ENCODE results near the gene MMD. TPM values are rescaled to one million over a fixed set of nuclear protein-coding genes. Genes with fewer than 3 reads are reported as not detected.
A peak's percentile ranks its signal among the peaks of the same experiment; 100 is the strongest.

The MMD gene
- total RNA-seq, 6 experiments from 2014 or later, result 2.8 to 17.2 (median 12.4) TPM

DNA sequence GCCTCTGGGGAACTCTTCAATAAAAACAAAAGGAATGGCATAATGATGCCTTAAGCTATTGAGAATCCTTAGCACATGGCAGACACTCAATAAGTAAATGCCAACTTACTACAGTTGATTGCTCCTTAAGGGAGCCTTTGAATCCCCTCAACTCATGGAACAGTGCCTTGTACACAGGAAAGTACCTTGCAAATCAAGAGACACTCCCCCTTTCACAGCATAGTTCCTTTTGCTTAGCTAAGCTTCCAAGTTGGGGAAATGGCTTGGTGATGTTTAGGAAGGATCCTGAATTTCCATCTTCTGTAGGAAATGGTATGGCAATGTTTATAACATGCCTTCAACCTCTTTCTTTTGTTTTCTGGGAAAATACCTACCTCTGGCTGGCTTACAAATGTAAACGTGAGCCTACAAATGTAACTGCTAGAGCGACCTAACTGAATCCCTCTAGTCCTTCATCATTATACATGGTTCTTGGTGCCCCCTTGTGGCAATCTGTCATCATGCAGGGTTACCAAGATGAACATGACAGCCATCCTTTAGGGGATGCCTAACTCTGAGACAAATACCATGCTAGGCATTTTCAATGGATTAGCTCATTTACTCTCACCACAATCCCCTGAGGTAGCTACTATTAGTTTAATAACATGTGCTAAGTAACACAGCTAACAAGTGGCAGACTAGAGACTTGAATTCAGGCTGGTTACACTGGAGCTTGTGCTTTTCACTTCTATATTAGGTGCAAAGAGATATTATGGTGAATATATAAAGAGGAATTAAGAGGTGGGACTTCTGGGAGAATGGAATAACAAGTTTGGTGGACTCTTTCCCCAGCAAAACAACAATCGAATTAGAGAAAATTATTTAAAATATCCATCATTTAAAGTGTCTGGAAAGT lies 65.0 kb downstream of the MMD start:
- Histone ChIP-seq H3K4me1 (no peaks in the 10 kb centered on the region), H3K4me3 (no peak overlapping the region), H3K36me3 (no peaks in the 10 kb centered on the region), H3K9me3 (no peaks in the 10 kb centered on the region), H3K27ac (no peak overlapping the region), H3K27me3 (no peaks in the 10 kb centered on the region)
- 16% methylated on average over 3 of the region's 3 CpGs for WGBS (ENCODE audit: insufficient coverage, low coverage, low lambda C conversion rate, missing lambda C conversion rate)
- ATAC-seq (peak; percentile 90 to 96 (median 94)), DNase-seq (peak in 2 of 3 donors; percentile 58 to 75)
- intact Hi-C loops (cut with DNase I), result loop anchor here in 1 of 2 donors (10.0 kb wide), 1 partner anchor 362 kb away; no protein-coding TSS in a partner anchor
- TF ChIP-seq, protein P1, sequence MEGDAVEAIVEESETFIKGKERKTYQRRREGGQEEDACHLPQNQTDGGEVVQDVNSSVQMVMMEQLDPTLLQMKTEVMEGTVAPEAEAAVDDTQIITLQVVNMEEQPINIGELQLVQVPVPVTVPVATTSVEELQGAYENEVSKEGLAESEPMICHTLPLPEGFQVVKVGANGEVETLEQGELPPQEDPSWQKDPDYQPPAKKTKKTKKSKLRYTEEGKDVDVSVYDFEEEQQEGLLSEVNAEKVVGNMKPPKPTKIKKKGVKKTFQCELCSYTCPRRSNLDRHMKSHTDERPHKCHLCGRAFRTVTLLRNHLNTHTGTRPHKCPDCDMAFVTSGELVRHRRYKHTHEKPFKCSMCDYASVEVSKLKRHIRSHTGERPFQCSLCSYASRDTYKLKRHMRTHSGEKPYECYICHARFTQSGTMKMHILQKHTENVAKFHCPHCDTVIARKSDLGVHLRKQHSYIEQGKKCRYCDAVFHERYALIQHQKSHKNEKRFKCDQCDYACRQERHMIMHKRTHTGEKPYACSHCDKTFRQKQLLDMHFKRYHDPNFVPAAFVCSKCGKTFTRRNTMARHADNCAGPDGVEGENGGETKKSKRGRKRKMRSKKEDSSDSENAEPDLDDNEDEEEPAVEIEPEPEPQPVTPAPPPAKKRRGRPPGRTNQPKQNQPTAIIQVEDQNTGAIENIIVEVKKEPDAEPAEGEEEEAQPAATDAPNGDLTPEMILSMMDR (IDR thresholded peaks at IDR 0.05), result peak; percentile 81 to 89 (median 84)
- TF ChIP-seq POLR2A (IDR thresholded peaks at IDR 0.05), result no peak

DNA sequence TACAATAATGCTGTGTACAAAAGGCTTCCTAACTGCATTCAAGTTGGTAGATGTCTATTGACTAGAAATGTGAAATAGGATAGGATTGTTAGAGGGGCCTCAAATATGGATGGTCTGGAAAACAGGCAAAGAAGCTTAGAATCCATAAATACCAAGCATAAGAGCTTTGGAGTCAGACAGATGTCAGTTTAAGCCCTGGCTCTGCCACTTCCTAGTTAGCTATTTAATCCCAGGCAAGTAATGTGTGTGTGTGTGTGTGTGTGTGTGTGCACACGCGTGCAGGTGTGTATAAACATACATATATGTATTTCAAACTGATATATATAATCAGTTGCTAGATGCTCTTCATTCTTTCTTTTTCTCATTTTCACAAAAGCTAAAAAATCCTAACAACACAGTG lies 66.7 kb downstream of the MMD start:
- Histone ChIP-seq H3K9me3 (no peaks in the 10 kb centered on the region), H3K27ac (no peak overlapping the region), H3K36me3 (no peaks in the 10 kb centered on the region), H3K4me3 (no peak overlapping the region), H3K4me1 (no peaks in the 10 kb centered on the region), H3K27me3 (no peaks in the 10 kb centered on the region)
- intact Hi-C loops (cut with DNase I), result loop anchor here in 1 of 2 donors (10.0 kb wide), 1 partner anchor 360 kb away; no protein-coding TSS in a partner anchor
- DNase-seq (no peak), ATAC-seq (no peak)
- WGBS (ENCODE audit: insufficient coverage, low coverage, low lambda C conversion rate, missing lambda C conversion rate), result 97% methylated on average over 2 of the region's 2 CpGs
- TF ChIP-seq, protein P1 (IDR thresholded peaks at IDR 0.05), result no peak
- no peak for TF ChIP-seq POLR2A (IDR thresholded peaks at IDR 0.05)

DNA sequence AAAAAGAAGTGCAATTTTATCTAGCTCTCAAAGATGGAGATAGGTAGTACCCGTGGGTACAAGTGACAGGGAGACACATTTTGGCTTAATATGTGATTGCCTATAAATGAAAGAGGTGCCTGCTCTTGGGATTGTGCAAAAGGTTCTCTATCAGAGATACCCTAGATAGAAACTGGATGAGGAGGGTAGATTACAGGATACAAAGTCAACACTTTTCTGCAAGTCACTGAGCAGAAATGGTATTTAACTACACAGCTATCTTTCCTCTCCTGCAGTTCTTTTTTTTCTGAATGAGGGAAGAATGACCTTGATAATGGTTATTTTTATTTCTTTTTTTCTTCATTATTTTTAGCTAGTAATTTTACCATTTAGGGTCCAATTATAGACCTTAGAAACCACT lies 67.6 kb downstream of the MMD start:
- Histone ChIP-seq H3K27me3 (no peaks in the 10 kb centered on the region), H3K9me3 (no peaks in the 10 kb centered on the region), H3K27ac (no peak overlapping the region), H3K4me3 (no peak overlapping the region), H3K4me1 (no peaks in the 10 kb centered on the region), H3K36me3 (no peaks in the 10 kb centered on the region)
- ATAC-seq (no peak), DNase-seq (no peak)
- TF ChIP-seq, protein P1 (IDR thresholded peaks at IDR 0.05), result no peak
- no peak for TF ChIP-seq POLR2A (IDR thresholded peaks at IDR 0.05)
- WGBS (ENCODE audit: insufficient coverage, low coverage, low lambda C conversion rate, missing lambda C conversion rate), result 71% methylated on average over 1 of the region's 1 CpG
- intact Hi-C loops (cut with DNase I), result loop anchor here in 1 of 2 donors (10.0 kb wide), 1 partner anchor 359 kb away; no protein-coding TSS in a partner anchor

DNA sequence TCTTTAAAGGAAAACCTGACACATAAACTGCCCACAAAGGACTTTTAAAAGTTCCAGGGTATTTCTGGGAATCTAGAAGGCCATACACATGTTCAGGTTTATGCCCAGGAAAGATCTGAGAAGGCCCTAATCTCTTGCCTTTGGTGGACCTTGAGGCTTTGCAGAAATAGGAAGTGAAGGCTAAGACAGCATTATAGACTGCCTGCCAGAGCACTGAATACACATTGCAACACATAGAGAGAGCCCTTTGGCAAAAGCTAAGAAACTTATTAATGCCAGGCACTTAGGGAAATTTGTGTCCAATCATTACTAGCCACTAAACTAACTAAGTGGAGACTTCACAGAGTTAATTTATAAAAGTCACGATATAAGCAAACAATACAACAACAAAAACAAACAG lies 70.4 kb downstream of the MMD start:
- Histone ChIP-seq H3K27ac (no peak overlapping the region), H3K4me1 (peaks cover 0 to 7% (median 0%) of the 10 kb centered on the region in 4 donors), H3K36me3 (no peaks in the 10 kb centered on the region), H3K27me3 (no peaks in the 10 kb centered on the region), H3K9me3 (no peaks in the 10 kb centered on the region), H3K4me3 (no peak overlapping the region)
- 55% methylated on average over 1 of the region's 1 CpG for WGBS (ENCODE audit: insufficient coverage, low coverage, low lambda C conversion rate, missing lambda C conversion rate)
- ATAC-seq (peak in 2 of 4 donors; percentile 39 to 43), DNase-seq (no peak)
- intact Hi-C loops (cut with DNase I), result loop anchor here in 1 of 2 donors (10.0 kb wide), 1 partner anchor 356 kb away; no protein-coding TSS in a partner anchor
- TF ChIP-seq, protein P1 (IDR thresholded peaks at IDR 0.05), result no peak
- TF ChIP-seq POLR2A (IDR thresholded peaks at IDR 0.05), result no peak
